GM12891 (cell line): ENCODE data around the gene KAT7.

ENCODE experiments used
- POLR2A ChIP-seq: IDR thresholded peaks from 2 replicates; pipeline ENCODE4 v1.6.1; 2011; ENCODE audit warnings: low read depth, low read length, control low read depth
- POLR2AphosphoS5 ChIP-seq: IDR thresholded peaks from 2 replicates; pipeline ENCODE4 v1.6.1; 2011; ENCODE audit warnings: low read depth, low read length, control low read depth
- TAF1 ChIP-seq: IDR thresholded peaks from 2 replicates; pipeline ENCODE4 v1.6.1; 2011; ENCODE audit warnings: low read depth, low read length, control low read depth

- no peak for TF ChIP-seq POLR2A
- TF ChIP-seq POLR2AphosphoS5 = no peak
- TF ChIP-seq TAF1 = no peak
Measured at GRCh38 chr17:49870298-49870697, 81.8 kb downstream of the KAT7 start.
